SK-N-SH treated with all-trans-retinoic acid at 6 μM for 48 hours (cell line): ENCODE measurements around the gene GNL1.

Source experiments
- ATAC-seq: fragments of 200-7000 bp; cut with Tn5 transposase; 3 replicates; pipeline ENCODE4 v1.9.1; 2020; ENCODE audit warnings: mild to moderate bottlenecking, moderate library complexity
- BACH2 ChIP-seq: fragments of 250-450 bp; sonication (Bioruptor Pico); IDR thresholded peaks from 2 replicates; pipeline ENCODE4 v1.9.0; 2021; ENCODE audit warnings: mild to moderate bottlenecking, borderline replicate concordance
- CSDC2 ChIP-seq: fragments of 250-450 bp; sonication (Bioruptor Pico); IDR thresholded peaks from 2 replicates; pipeline ENCODE4 v1.5.0; 2020; ENCODE audit warnings: mild to moderate bottlenecking, moderate library complexity
- CSRNP3 ChIP-seq: fragments of 250-450 bp; sonication (Bioruptor Pico); IDR thresholded peaks from 2 replicates; pipeline ENCODE4 v1.5.1; 2021; ENCODE audit warnings: mild to moderate bottlenecking, moderate library complexity
- GLIS3 ChIP-seq: fragments of 250-450 bp; sonication (Bioruptor Pico); IDR thresholded peaks from 2 replicates; pipeline ENCODE4 v1.5.0; 2020; ENCODE audit warnings: mild to moderate bottlenecking, moderate library complexity
- PPARA ChIP-seq: fragments of 250-450 bp; sonication (Bioruptor Pico); IDR thresholded peaks from 2 replicates; pipeline ENCODE4 v1.5.0; 2020; ENCODE audit warnings: mild to moderate bottlenecking, borderline replicate concordance
- RARB ChIP-seq: fragments of 250-450 bp; sonication (Bioruptor Pico); IDR thresholded peaks from 2 replicates; pipeline ENCODE4 v1.8.0; 2021; ENCODE audit warnings: mild to moderate bottlenecking, moderate library complexity
- TCF4 ChIP-seq: fragments of 250-450 bp; sonication (Bioruptor Pico); IDR thresholded peaks from 2 replicates; pipeline ENCODE4 v1.8.0; 2021; ENCODE audit warnings: mild to moderate bottlenecking, moderate library complexity, borderline replicate concordance
- TOX ChIP-seq: fragments of 250-450 bp; sonication (Bioruptor Pico); IDR thresholded peaks from 2 replicates; pipeline ENCODE4 v1.8.0; 2021; ENCODE audit warnings: mild to moderate bottlenecking, moderate library complexity, borderline replicate concordance
- TSHZ2 ChIP-seq: fragments of 250-450 bp; sonication (Bioruptor Pico); IDR thresholded peaks from 2 replicates; pipeline ENCODE4 v1.5.0; 2020; ENCODE audit warnings: mild to moderate bottlenecking, moderate library complexity
- ZFP3 ChIP-seq: fragments of 250-450 bp; sonication (Bioruptor Pico); IDR thresholded peaks from 2 replicates; pipeline ENCODE4 v1.5.0; 2020; ENCODE audit warnings: mild to moderate bottlenecking, moderate library complexity
- ZFP30 ChIP-seq: fragments of 450-650 bp; formaldehyde crosslinking; IDR thresholded peaks from 2 replicates; pipeline ENCODE4 v1.5.0; 2022; ENCODE audit warnings: mild to moderate bottlenecking, moderate library complexity
- ZNF565 ChIP-seq: fragments of 450-650 bp; formaldehyde crosslinking; conservative IDR thresholded peaks from 2 replicates; pipeline ENCODE4 v1.5.0; 2020; ENCODE audit warnings: low read depth, mild to moderate bottlenecking, moderate library complexity
- ZNF70 ChIP-seq: fragments of 450-650 bp; formaldehyde crosslinking; IDR thresholded peaks from 2 replicates; pipeline ENCODE4 v1.5.0; 2020; ENCODE audit warnings: mild to moderate bottlenecking, moderate library complexity
- TF ChIP-seq, protein P1 (sequence below): fragments of 250-450 bp; sonication (Bioruptor Pico); IDR thresholded peaks from 2 replicates; pipeline ENCODE4 v1.8.0; 2021; ENCODE audit warnings: low read depth, mild to moderate bottlenecking, moderate library complexity, borderline replicate concordance
- TF ChIP-seq, protein P2 (sequence below): fragments of 250-450 bp; sonication (Bioruptor Pico); IDR thresholded peaks from 2 replicates; pipeline ENCODE4 v1.5.1; 2020; ENCODE audit warnings: low read depth, mild to moderate bottlenecking, moderate library complexity

The GNL1 gene

DNA sequence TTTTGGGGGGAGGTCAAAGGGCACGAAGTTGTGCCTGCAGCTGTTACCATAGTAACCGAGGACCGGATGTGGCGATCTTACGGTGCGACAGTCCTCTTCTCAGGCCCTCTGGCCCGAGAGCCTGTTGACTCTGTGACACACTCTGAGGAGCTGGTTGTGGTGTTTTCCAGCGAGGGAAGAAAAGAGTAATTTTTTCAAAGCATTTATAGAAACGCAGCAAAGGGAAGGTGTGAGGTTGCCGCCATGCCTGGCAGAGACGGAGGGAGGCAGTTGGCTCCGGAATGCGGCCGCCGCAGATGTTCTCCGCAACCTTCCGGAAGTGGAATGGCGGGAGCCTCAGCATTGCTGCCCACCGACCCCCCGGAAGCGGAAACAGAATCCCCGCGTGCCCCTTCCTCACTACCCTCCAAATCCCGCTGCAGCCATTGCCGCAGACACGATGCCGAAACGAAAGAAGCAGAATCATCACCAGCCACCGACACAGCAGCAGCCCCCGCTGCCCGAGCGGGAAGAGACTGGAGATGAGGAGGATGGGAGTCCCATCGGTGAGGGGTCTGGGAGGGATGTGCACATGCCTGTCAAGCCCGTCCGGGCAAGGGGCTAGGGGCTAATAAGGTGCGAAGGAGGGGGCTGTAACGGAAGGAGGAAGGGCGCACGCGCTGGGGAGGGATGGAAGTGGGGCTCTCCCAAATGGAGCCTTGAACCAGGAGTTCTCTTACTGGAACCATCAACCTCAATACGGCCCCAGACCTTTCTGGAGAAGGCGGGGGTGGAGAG, 805 bp upstream of the GNL1 start, which contains the start of gene PRR3 (continued):
- TF ChIP-seq TSHZ2 (peak; percentile 63; the same call in 1 of the 2 replicates), TOX (no peak), ZNF70 (CRISPR knock-in tag) (peak; percentile 47; the same call in 1 of the 2 replicates), ZFP30 (0 out of 2 replicates have a peak, but pooled peaks have one; percentile 31), CSDC2 (CRISPR knock-in tag) (0 out of 2 replicates have a peak, but pooled peaks have one; percentile 55), BACH2 (CRISPR knock-in tag) (no peak), RARB (CRISPR knock-in tag) (no peak), CSRNP3 (CRISPR knock-in tag) (no peak), TCF4 (CRISPR knock-in tag) (no peak), PPARA (CRISPR knock-in tag) (no peak), GLIS3 (CRISPR knock-in tag) (no peak)
- TF ChIP-seq, protein P1, sequence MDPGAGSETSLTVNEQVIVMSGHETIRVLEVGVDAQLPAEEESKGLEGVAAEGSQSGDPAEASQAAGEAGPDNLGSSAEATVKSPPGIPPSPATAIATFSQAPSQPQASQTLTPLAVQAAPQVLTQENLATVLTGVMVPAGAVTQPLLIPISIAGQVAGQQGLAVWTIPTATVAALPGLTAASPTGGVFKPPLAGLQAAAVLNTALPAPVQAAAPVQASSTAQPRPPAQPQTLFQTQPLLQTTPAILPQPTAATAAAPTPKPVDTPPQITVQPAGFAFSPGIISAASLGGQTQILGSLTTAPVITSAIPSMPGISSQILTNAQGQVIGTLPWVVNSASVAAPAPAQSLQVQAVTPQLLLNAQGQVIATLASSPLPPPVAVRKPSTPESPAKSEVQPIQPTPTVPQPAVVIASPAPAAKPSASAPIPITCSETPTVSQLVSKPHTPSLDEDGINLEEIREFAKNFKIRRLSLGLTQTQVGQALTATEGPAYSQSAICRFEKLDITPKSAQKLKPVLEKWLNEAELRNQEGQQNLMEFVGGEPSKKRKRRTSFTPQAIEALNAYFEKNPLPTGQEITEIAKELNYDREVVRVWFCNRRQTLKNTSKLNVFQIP (CRISPR knock-in tag), result no peak

GRCh38 chr6:30555816-30556065, 548 bp downstream of the GNL1 start:
- peak; percentile 15 for ATAC-seq
- no peak for TF ChIP-seq GLIS3 (CRISPR knock-in tag)
- TF ChIP-seq BACH2 (CRISPR knock-in tag), result no peak
- TF ChIP-seq PPARA (CRISPR knock-in tag), result no peak
- TF ChIP-seq, protein P2, sequence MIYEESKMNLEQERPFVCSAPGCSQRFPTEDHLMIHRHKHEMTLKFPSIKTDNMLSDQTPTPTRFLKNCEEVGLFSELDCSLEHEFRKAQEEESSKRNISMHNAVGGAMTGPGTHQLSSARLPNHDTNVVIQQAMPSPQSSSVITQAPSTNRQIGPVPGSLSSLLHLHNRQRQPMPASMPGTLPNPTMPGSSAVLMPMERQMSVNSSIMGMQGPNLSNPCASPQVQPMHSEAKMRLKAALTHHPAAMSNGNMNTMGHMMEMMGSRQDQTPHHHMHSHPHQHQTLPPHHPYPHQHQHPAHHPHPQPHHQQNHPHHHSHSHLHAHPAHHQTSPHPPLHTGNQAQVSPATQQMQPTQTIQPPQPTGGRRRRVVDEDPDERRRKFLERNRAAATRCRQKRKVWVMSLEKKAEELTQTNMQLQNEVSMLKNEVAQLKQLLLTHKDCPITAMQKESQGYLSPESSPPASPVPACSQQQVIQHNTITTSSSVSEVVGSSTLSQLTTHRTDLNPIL (CRISPR knock-in tag), result no peak
- no peak for TF ChIP-seq ZFP3 (CRISPR knock-in tag)
- TF ChIP-seq TOX, result no peak
- TF ChIP-seq TSHZ2, result no peak
- no peak for TF ChIP-seq TCF4 (CRISPR knock-in tag)
- TF ChIP-seq ZFP30, result no peak
- no peak for TF ChIP-seq ZNF565
- TF ChIP-seq, protein P1 (CRISPR knock-in tag), result no peak
